Body of pancreas (tissue), 4 donors: ENCODE results near the gene MRPL51.

Experiments
- CTCF ChIP-seq, 7 experiments: fragments of 450-650 bp in 4 of 7; fragments of 200-600 bp in 3 of 7; sonication (generic) in 3 of 7; IDR thresholded peaks; one replicate each; pipeline ENCODE4 v1.5.1; 2016 to 2019; ENCODE audit warnings: antibody characterized with exemption in 7 of 7
- POLR2A ChIP-seq, 3 donors: fragments of 450-650 bp; IDR thresholded peaks; one replicate each; pipeline ENCODE4 v1.6.1; 2016; ENCODE audit warnings: antibody characterized with exemption in 3 of 3, mild to moderate bottlenecking in 2 of 3

- no peak for TF ChIP-seq CTCF (IDR thresholded peaks at IDR 0.05)
- TF ChIP-seq POLR2A (IDR thresholded peaks at IDR 0.05) = no peak
Observed at GRCh38 chr12:6468283-6468575, 24.8 kb downstream of the MRPL51 start.
